Measurements from ENCODE around the gene SLC6A1. TPM values are rescaled to one million over a fixed set of nuclear protein-coding genes. Genes with fewer than 3 reads are reported as not detected.

The SLC6A1 gene
- total and polyA plus RNA-seq, 2 of the 13 experiments (the other 11 are each of a cell fraction or from before 2014, with no cell fraction given): not detected

DNA sequence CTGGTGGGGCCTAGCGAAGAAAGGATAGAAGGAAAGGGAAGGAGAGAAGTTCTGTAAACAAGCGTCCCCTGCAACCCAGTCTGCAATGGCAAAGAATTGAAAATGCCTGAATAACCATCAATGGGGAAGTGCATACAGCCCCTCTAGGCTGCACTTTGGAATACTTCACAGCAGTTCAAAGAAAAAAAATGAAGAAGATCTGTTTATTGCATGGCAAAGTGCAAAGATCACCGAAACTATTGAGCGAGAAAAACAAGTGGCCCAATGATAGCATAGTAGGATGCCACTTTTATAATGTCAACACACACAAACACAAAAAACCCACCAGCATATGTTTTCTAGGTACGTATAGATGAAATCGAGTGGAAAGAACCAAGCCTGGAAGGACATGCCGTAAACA is 13.6 kb upstream of the SLC6A1 start (continued):
- TF ChIP-seq, protein P1, sequence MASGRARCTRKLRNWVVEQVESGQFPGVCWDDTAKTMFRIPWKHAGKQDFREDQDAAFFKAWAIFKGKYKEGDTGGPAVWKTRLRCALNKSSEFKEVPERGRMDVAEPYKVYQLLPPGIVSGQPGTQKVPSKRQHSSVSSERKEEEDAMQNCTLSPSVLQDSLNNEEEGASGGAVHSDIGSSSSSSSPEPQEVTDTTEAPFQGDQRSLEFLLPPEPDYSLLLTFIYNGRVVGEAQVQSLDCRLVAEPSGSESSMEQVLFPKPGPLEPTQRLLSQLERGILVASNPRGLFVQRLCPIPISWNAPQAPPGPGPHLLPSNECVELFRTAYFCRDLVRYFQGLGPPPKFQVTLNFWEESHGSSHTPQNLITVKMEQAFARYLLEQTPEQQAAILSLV (CRISPR knock-in tag; IDR thresholded peaks at IDR 0.05; ENCODE audit: borderline replicate concordance): no peak
- TF ChIP-seq ASH2L (IDR thresholded peaks at IDR 0.05; ENCODE audit: insufficient read length, low read depth, low read length): no peak
- TF ChIP-seq ZBTB21 (CRISPR knock-in tag; IDR thresholded peaks at IDR 0.05): no peak
- no peak for TF ChIP-seq AKAP8 (CRISPR knock-in tag; IDR thresholded peaks at IDR 0.05)
- no peak for TF ChIP-seq ZNF75D (CRISPR knock-in tag; IDR thresholded peaks at IDR 0.05; ENCODE audit: borderline replicate concordance)
- no peak for TF ChIP-seq ZNF720 (CRISPR knock-in tag; IDR thresholded peaks at IDR 0.05)
- no peak for TF ChIP-seq NR1H2 (CRISPR knock-in tag; IDR thresholded peaks at IDR 0.05; ENCODE audit: borderline replicate concordance, low read depth)
- no peak for TF ChIP-seq SP2 (CRISPR knock-in tag; IDR thresholded peaks at IDR 0.05)
- no peak for TF ChIP-seq DNMT3B (CRISPR knock-in tag; conservative IDR thresholded peaks at IDR 0.05)
- TF ChIP-seq, protein P2, sequence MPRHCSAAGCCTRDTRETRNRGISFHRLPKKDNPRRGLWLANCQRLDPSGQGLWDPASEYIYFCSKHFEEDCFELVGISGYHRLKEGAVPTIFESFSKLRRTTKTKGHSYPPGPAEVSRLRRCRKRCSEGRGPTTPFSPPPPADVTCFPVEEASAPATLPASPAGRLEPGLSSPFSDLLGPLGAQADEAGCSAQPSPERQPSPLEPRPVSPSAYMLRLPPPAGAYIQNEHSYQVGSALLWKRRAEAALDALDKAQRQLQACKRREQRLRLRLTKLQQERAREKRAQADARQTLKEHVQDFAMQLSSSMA (CRISPR knock-in tag; IDR thresholded peaks at IDR 0.05): no peak
- TF ChIP-seq GATAD1 (CRISPR knock-in tag; IDR thresholded peaks at IDR 0.05): no peak
- TF ChIP-seq, protein P3, sequence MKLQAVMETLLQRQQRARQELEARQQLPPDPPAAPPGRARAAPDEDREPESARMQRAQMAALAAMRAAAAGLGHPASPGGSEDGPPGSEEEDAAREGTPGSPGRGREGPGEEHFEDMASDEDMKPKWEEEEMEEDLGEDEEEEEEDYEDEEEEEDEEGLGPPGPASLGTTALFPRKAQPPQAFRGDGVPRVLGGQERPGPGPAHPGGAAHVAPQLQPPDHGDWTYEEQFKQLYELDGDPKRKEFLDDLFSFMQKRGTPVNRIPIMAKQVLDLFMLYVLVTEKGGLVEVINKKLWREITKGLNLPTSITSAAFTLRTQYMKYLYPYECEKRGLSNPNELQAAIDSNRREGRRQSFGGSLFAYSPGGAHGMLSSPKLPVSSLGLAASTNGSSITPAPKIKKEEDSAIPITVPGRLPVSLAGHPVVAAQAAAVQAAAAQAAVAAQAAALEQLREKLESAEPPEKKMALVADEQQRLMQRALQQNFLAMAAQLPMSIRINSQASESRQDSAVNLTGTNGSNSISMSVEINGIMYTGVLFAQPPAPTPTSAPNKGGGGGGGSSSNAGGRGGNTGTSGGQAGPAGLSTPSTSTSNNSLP (IDR thresholded peaks at IDR 0.05; ENCODE audit: low read depth, low read length): 0 out of 2 replicates have a peak, but pooled peaks have one; percentile 36
- no peak for TF ChIP-seq ERF (CRISPR knock-in tag; IDR thresholded peaks at IDR 0.05)
- no peak for TF ChIP-seq HES4 (CRISPR knock-in tag; IDR thresholded peaks at IDR 0.05; ENCODE audit: borderline replicate concordance)
- TF ChIP-seq, protein P4, sequence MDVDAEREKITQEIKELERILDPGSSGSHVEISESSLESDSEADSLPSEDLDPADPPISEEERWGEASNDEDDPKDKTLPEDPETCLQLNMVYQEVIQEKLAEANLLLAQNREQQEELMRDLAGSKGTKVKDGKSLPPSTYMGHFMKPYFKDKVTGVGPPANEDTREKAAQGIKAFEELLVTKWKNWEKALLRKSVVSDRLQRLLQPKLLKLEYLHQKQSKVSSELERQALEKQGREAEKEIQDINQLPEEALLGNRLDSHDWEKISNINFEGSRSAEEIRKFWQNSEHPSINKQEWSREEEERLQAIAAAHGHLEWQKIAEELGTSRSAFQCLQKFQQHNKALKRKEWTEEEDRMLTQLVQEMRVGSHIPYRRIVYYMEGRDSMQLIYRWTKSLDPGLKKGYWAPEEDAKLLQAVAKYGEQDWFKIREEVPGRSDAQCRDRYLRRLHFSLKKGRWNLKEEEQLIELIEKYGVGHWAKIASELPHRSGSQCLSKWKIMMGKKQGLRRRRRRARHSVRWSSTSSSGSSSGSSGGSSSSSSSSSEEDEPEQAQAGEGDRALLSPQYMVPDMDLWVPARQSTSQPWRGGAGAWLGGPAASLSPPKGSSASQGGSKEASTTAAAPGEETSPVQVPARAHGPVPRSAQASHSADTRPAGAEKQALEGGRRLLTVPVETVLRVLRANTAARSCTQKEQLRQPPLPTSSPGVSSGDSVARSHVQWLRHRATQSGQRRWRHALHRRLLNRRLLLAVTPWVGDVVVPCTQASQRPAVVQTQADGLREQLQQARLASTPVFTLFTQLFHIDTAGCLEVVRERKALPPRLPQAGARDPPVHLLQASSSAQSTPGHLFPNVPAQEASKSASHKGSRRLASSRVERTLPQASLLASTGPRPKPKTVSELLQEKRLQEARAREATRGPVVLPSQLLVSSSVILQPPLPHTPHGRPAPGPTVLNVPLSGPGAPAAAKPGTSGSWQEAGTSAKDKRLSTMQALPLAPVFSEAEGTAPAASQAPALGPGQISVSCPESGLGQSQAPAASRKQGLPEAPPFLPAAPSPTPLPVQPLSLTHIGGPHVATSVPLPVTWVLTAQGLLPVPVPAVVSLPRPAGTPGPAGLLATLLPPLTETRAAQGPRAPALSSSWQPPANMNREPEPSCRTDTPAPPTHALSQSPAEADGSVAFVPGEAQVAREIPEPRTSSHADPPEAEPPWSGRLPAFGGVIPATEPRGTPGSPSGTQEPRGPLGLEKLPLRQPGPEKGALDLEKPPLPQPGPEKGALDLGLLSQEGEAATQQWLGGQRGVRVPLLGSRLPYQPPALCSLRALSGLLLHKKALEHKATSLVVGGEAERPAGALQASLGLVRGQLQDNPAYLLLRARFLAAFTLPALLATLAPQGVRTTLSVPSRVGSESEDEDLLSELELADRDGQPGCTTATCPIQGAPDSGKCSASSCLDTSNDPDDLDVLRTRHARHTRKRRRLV (CRISPR knock-in tag; IDR thresholded peaks at IDR 0.05): no peak
- TF ChIP-seq ZNF546 (CRISPR knock-in tag; conservative IDR thresholded peaks at IDR 0.05): no peak
- TF ChIP-seq HNRNPH1 (optimal IDR thresholded peaks at IDR 0.05; ENCODE audit: low read depth, low read length): no peak
- TF ChIP-seq DPF2 (CRISPR knock-in tag; IDR thresholded peaks at IDR 0.05; ENCODE audit: borderline replicate concordance, low read depth): no peak
- no peak for TF ChIP-seq FOXP1 (IDR thresholded peaks at IDR 0.05)
- 0 out of 2 replicates have a peak, but pooled peaks have one; percentile 48 for TF ChIP-seq FOXP1 (CRISPR knock-in tag; IDR thresholded peaks at IDR 0.05)
- no peak for TF ChIP-seq TRIM24 (CRISPR knock-in tag; IDR thresholded peaks at IDR 0.05)
- TF ChIP-seq ZFP82 (CRISPR knock-in tag; IDR thresholded peaks at IDR 0.05; ENCODE audit: borderline replicate concordance): no peak
- TF ChIP-seq HNF4A (CRISPR knock-in tag; IDR thresholded peaks at IDR 0.05): peak; percentile 80
- TF ChIP-seq SATB2 (CRISPR knock-in tag; IDR thresholded peaks at IDR 0.05): no peak
- no peak for TF ChIP-seq ZNF205 (CRISPR knock-in tag; IDR thresholded peaks at IDR 0.05)

All from HepG2 (cell line).